Activated T-cell treated with anti-CD3 and anti-CD28 coated beads, Interleukin-2, amount 50 U/mL, for 24 hours (primary cell): ENCODE measurements around the gene UBE4A.
"Not testable (repeated sequence)": the region's sequence is repeated elsewhere in the genome, so short reads cannot be mapped to it uniquely, and the experiment has no call there.

Experiments used
- DNase-seq: peaks from one replicate; pipeline ENCODE4 v3.0.0-alpha.2; 2020
- H3K27ac Mint-ChIP-seq: 2 replicates; pipeline ENCODE4 v1.8.0; 2020; ENCODE audit warnings: mild to moderate bottlenecking, mixed read lengths
- H3K27me3 Mint-ChIP-seq: 2 replicates; pipeline ENCODE4 v1.8.0; 2020; ENCODE audit warnings: mixed read lengths
- H3K36me3 Mint-ChIP-seq: 2 replicates; pipeline ENCODE4 v1.8.0; 2020; ENCODE audit warnings: low read depth, mixed read lengths
- H3K4me1 Mint-ChIP-seq: 2 replicates; pipeline ENCODE4 v1.8.0; 2020; ENCODE audit warnings: low read depth, mixed read lengths
- H3K4me3 Mint-ChIP-seq: 2 replicates; pipeline ENCODE4 v1.8.0; 2020; ENCODE audit warnings: mild to moderate bottlenecking, moderate library complexity, mixed read lengths
- H3K9me3 Mint-ChIP-seq: 2 replicates; pipeline ENCODE4 v1.8.0; 2020; ENCODE audit warnings: mixed read lengths

UBE4A gene

GRCh38 chr11:118401151-118401879 lies 41.9 kb downstream of the UBE4A start, which contains the start of gene ATP5MG:
Gene ATP5MG (plus strand): TSS chr11:118401606. CDS start chr11:118401666, 60 bp downstream.
- H3K27ac Mint-ChIP-seq, result peak within 1 kb of the TSS; percentile 99
- peaks cover 74% of the 10 kb centered on the region for H3K4me1 Mint-ChIP-seq
- peak within 1 kb of the TSS; percentile 95 for H3K4me3 Mint-ChIP-seq
- H3K9me3 Mint-ChIP-seq, result no peaks in the 10 kb centered on the region
- peaks cover 91% of the 10 kb centered on the region for H3K36me3 Mint-ChIP-seq
- H3K27me3 Mint-ChIP-seq, result no peaks in the 10 kb centered on the region
- DNase-seq, result peak; percentile 90

GRCh38 chr11:118401880-118402590 lies 42.6 kb downstream of the UBE4A start:
- DNase-seq, result no peak
- peaks cover 75% of the 10 kb centered on the region for H3K4me1 Mint-ChIP-seq
- H3K4me3 Mint-ChIP-seq, result peak overlapping the region; percentile 95
- peaks cover 91% of the 10 kb centered on the region for H3K36me3 Mint-ChIP-seq
- no peaks in the 10 kb centered on the region for H3K27me3 Mint-ChIP-seq
- H3K9me3 Mint-ChIP-seq, result no peaks in the 10 kb centered on the region
- H3K27ac Mint-ChIP-seq, result peak overlapping the region; percentile 99

- Mint-ChIP-seq H3K36me3 (peaks cover 91% of the 10 kb centered on the region), H3K4me1 (peaks cover 72% of the 10 kb centered on the region), H3K27ac (peak overlapping the region; percentile 99), H3K4me3 (peak overlapping the region; percentile 95)
- H3K9me3 Mint-ChIP-seq, DNase-seq, H3K27me3 Mint-ChIP-seq: not testable (repeated sequence)
Observed at GRCh38 chr11:118402594-118402993, 43.2 kb downstream of the UBE4A start.

GRCh38 chr11:118406599-118407166 lies 47.3 kb downstream of the UBE4A start:
- Mint-ChIP-seq H3K27ac (peak overlapping the region; percentile 71), H3K4me1 (peaks cover 50% of the 10 kb centered on the region), H3K27me3 (no peaks in the 10 kb centered on the region), H3K9me3 (no peaks in the 10 kb centered on the region), H3K36me3 (peaks cover 87% of the 10 kb centered on the region), H3K4me3 (no peak overlapping the region)
- DNase-seq, result no peak

- H3K27ac Mint-ChIP-seq, result peak overlapping the region; percentile 30
- H3K4me3 Mint-ChIP-seq, result no peak overlapping the region
- DNase-seq, result no peak
- H3K27me3 Mint-ChIP-seq, result no peaks in the 10 kb centered on the region
- no peaks in the 10 kb centered on the region for H3K9me3 Mint-ChIP-seq
- H3K4me1 Mint-ChIP-seq, result peaks cover 26% of the 10 kb centered on the region
- peaks cover 69% of the 10 kb centered on the region for H3K36me3 Mint-ChIP-seq
Observed at GRCh38 chr11:118410055-118410745, 50.8 kb downstream of the UBE4A start.

- Mint-ChIP-seq H3K4me3 (no peak overlapping the region), H3K9me3 (no peaks in the 10 kb centered on the region), H3K4me1 (peaks cover 15% of the 10 kb centered on the region), H3K27me3 (no peaks in the 10 kb centered on the region), H3K36me3 (peaks cover 56% of the 10 kb centered on the region), H3K27ac (peak overlapping the region; percentile 13)
- no peak for DNase-seq
Observed at GRCh38 chr11:118411530-118411929, 52.1 kb downstream of the UBE4A start.

- H3K27ac Mint-ChIP-seq, result no peak overlapping the region
- no peak overlapping the region for H3K4me3 Mint-ChIP-seq
- DNase-seq, result no peak
- no peaks in the 10 kb centered on the region for H3K9me3 Mint-ChIP-seq
- peaks cover 42% of the 10 kb centered on the region for H3K36me3 Mint-ChIP-seq
- H3K27me3 Mint-ChIP-seq, result no peaks in the 10 kb centered on the region
- H3K4me1 Mint-ChIP-seq, result peaks cover 10% of the 10 kb centered on the region
Observed at GRCh38 chr11:118412921-118413320, 53.5 kb downstream of the UBE4A start.

GRCh38 chr11:118415062-118415738 lies 55.8 kb downstream of the UBE4A start:
- DNase-seq, result no peak
- Mint-ChIP-seq H3K4me1 (peaks cover 2% of the 10 kb centered on the region), H3K4me3 (no peak overlapping the region), H3K27ac (no peak overlapping the region), H3K36me3 (peaks cover 19% of the 10 kb centered on the region), H3K9me3 (no peaks in the 10 kb centered on the region), H3K27me3 (no peaks in the 10 kb centered on the region)

GRCh38 chr11:118415739-118416068 lies 56.3 kb downstream of the UBE4A start:
- Mint-ChIP-seq H3K27me3 (no peaks in the 10 kb centered on the region), H3K27ac (no peak overlapping the region), H3K36me3 (peaks cover 14% of the 10 kb centered on the region), H3K9me3 (no peaks in the 10 kb centered on the region), H3K4me3 (no peak overlapping the region), H3K4me1 (peaks cover 2% of the 10 kb centered on the region)
- DNase-seq, result no peak

GRCh38 chr11:118416900-118417299 lies 57.5 kb downstream of the UBE4A start:
- not testable (repeated sequence) for H3K4me1 Mint-ChIP-seq, H3K9me3 Mint-ChIP-seq, H3K36me3 Mint-ChIP-seq, H3K4me3 Mint-ChIP-seq, DNase-seq, H3K27ac Mint-ChIP-seq, H3K27me3 Mint-ChIP-seq

GRCh38 chr11:118417801-118418200 lies 58.4 kb downstream of the UBE4A start:
- Mint-ChIP-seq H3K36me3 (peaks cover 7% of the 10 kb centered on the region), H3K4me3 (no peak overlapping the region), H3K27me3 (no peaks in the 10 kb centered on the region), H3K4me1 (no peaks in the 10 kb centered on the region), H3K27ac (no peak overlapping the region), H3K9me3 (no peaks in the 10 kb centered on the region)
- DNase-seq, result no peak

- no peaks in the 10 kb centered on the region for H3K4me1 Mint-ChIP-seq
- H3K27me3 Mint-ChIP-seq, result no peaks in the 10 kb centered on the region
- H3K27ac Mint-ChIP-seq, result no peak overlapping the region
- H3K4me3 Mint-ChIP-seq, result no peak overlapping the region
- H3K9me3 Mint-ChIP-seq, result no peaks in the 10 kb centered on the region
- H3K36me3 Mint-ChIP-seq, result peaks cover 2% of the 10 kb centered on the region
- no peak for DNase-seq
Observed at GRCh38 chr11:118418766-118419165, 59.4 kb downstream of the UBE4A start.

- H3K9me3 Mint-ChIP-seq, result no peaks in the 10 kb centered on the region
- no peaks in the 10 kb centered on the region for H3K27me3 Mint-ChIP-seq
- H3K4me1 Mint-ChIP-seq, result peaks cover 6% of the 10 kb centered on the region
- H3K4me3 Mint-ChIP-seq, result no peak overlapping the region
- H3K36me3 Mint-ChIP-seq, result no peaks in the 10 kb centered on the region
- no peak overlapping the region for H3K27ac Mint-ChIP-seq
- no peak for DNase-seq
Observed at GRCh38 chr11:118427707-118428106, 68.3 kb downstream of the UBE4A start.

GRCh38 chr11:118430956-118431355 lies 71.6 kb downstream of the UBE4A start:
- H3K36me3 Mint-ChIP-seq, result peaks cover 5% of the 10 kb centered on the region

More at GRCh38 chr11:118430956-118431355, 71.6 kb downstream of the UBE4A start:
- Mint-ChIP-seq H3K27ac (no peak overlapping the region), H3K4me3 (no peak overlapping the region), H3K27me3 (no peaks in the 10 kb centered on the region), H3K9me3 (no peaks in the 10 kb centered on the region), H3K4me1 (peaks cover 19% of the 10 kb centered on the region)
- DNase-seq, result no peak
